Spleen (tissue), 7 donors: ENCODE data around the gene CHRM4.
A peak's percentile ranks its signal among the peaks of the same experiment; 100 is the strongest.

Experiments
- CTCF ChIP-seq, 11 experiments: fragments of 200-600 bp in 7 of 11; fragments of 450-650 bp in 4 of 11; sonication (generic) in 4 of 11; IDR thresholded peaks in 8 of 11; conservative IDR thresholded peaks in 3 of 11; 1 replicate in 7 of 11; 2 replicates in 4 of 11; pipeline versions ENCODE4 v1.4.0 to v1.8.0; 2016 to 2021; ENCODE audit warnings: antibody characterized with exemption in 11 of 11, inconsistent platforms in 4 of 11, mild to moderate bottlenecking in 1 of 11
- POLR2A ChIP-seq, 3 donors: fragments of 450-650 bp; IDR thresholded peaks; one replicate each; pipeline ENCODE4 v1.5.1; 2017; ENCODE audit warnings: antibody characterized with exemption in 3 of 3, mild to moderate bottlenecking in 1 of 3
- POLR2AphosphoS5 ChIP-seq, 3 donors: sonication (generic); formaldehyde crosslinking; IDR thresholded peaks; one replicate each; pipeline ENCODE4 v1.5.1; 2017; ENCODE audit warnings: antibody characterized with exemption in 3 of 3
- donor health status: DM: no; HTN: no; CAD: no; lungs with moderate emphysema.
- donor health status: DM: no; HTN: no; CAD: no.
- donor health status: DM: no; HTN: no; CAD: no.

GRCh38 chr11:46393231-46393616 is 1.6 kb upstream of the CHRM4 start:
- TF ChIP-seq POLR2A (IDR thresholded peaks at IDR 0.05) = no peak
- peak in 1 of 3 donors; percentile 5 for TF ChIP-seq POLR2AphosphoS5 (IDR thresholded peaks at IDR 0.05)
- TF ChIP-seq CTCF (IDR thresholded peaks at IDR 0.05 in 8 of 11, conservative IDR thresholded peaks at IDR 0.05 in 3 of 11) = no peak
